ENCODE measurements around the gene GFPT2.

GFPT2 gene

GRCh38 chr5:180333661-180334060 lies 19.5 kb downstream of the GFPT2 start:
- DNase-seq (ENCODE audit: low read depth in 2 of 2) = no peak

DNA sequence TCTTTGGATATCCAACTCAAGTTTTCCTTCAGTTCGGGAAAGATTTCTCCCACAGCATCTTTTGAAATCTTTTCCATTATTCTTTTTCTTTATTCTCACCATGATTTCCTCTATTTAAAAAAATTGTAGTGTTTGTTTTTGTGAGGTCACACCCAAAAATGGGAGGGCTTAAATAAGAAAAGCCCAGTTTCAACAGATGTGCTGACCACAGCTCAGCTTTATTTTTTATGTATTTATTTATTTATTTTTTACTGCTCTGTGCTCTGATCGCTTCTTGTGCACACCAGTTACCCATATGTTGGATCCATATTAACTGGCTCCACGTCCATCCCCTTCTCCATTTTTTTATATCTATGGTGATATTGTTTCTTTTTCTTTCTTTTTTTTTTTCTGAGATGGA lies 20.3 kb downstream of the GFPT2 start:
- DNase-seq (ENCODE audit: low read depth in 2 of 2) = no peak

DNA sequence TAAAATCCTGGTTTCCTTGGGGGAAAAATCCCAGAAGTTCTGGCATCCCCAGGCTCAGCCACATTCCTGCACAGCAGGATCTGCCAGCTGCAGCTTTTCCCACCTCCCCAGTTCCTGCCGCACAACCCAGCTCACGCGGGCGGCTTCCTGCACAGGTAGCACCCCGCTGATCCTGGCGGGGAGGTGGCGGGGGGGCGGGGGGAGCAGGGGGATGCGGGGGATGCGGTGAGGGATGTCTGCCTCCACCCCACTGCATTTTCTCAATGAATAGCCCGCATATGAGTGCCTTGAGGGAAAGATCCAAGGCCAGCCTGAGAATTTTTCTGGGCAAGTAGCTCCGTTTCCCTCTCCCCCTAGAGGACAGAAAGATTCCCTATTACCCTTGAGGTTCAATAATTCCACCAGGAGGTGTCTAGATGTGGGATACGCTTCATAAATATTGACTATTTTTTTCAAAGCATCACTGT lies 21.1 kb downstream of the GFPT2 start:
- DNase-seq (ENCODE audit: low read depth in 2 of 2) = no peak

DNA sequence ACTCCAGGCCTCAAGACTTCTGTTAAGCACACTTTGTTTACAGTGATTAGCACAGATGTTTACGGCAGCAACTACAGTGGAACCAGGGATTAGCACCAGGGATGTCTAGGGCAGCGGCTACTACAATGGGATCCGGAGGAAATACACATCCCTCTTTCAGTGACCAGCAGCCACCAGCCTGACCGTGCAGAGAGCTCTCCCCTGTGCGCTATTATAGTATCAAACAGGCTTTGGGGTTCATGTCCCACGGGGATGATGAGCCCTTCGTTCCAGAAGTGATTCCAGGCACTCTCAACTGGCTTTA lies 21.5 kb downstream of the GFPT2 start:
- no peak for DNase-seq (ENCODE audit: low read depth in 2 of 2)

DNA sequence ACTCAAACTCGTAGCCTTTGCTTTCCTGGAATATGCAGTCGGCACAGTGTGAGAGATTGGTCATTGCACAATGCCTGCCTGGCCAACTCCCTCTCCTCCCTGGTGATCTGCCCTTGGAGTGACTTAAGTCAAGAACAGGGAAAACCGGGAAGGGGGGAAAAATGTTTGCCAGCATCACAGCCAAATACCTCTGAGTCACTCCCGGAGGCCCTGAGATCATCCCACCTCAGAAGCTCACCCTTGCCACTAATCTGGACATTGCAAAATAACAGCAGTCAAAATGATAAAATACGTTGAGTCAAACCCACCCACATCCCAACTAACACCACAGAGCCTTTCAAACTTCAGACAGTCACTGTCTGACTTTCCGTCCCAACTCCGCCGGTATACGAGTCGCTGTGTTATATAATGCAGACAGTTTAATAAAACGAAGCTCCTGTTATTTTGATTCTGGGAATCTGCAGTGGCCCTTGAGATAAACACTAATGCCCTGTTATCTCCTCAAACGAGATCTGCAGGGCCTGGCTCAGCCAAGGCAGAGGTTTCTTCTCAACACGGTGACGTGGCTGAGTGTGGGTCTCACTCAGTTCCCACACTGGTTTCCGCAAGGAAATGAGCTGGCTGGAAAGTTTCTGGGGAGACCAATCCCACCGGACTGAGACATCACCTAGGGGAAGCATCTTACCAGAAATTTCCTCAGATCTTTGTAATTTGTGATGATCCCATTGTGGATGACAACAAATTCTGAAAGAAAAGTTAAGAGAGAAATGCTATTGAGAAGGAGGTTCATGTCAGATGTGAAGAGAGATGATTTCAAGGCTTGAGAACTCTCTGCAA lies 22.1 kb downstream of the GFPT2 start:
- no peak for DNase-seq (ENCODE audit: low read depth in 2 of 2)

- no peak for DNase-seq (ENCODE audit: low read depth in 2 of 2)
Measured at GRCh38 chr5:180330270-180330648, 22.9 kb downstream of the GFPT2 start.

DNA sequence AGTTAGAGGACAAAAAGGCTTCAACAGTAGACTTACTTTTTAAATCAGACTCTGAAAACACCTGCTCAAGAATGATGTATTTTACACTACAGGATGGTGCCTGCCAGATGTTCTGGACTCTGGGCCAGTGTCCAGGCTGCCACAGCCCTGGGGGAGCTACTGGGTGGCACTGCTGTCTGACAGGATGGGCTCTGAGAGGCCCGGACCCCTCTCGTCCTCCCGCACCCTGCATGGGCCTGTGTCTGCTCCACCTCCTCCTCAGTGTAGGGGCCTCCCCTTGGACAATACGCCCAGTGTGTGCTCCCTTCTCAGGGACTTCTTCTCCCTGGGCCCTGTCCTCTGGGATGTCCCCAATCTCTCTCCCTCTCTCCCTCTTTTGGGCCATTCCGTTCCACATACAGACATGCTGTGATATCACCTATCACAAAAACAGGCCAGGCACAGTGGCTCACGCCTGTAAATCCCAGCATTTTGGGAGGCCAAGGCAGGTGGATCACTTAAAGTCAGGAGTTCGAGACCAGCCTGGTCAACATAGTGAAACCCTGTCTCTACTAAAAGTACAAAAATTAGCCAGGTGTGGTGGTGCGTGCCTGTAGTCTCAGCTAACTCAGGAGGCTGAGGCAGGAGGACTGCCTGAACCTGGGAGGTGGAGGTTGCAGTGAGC lies 23.4 kb downstream of the GFPT2 start:
- no peak for DNase-seq (ENCODE audit: low read depth in 2 of 2)

- DNase-seq (ENCODE audit: low read depth in 2 of 2) = no peak
Measured at GRCh38 chr5:180329138-180329435, 24.0 kb downstream of the GFPT2 start.

- DNase-seq (ENCODE audit: low read depth in 2 of 2) = peak; percentile 58 to 78
Measured at GRCh38 chr5:180328296-180329137, 24.6 kb downstream of the GFPT2 start.

- DNase-seq (ENCODE audit: low read depth in 2 of 2) = no peak
Measured at GRCh38 chr5:180326989-180327565, 26.1 kb downstream of the GFPT2 start.

DNA sequence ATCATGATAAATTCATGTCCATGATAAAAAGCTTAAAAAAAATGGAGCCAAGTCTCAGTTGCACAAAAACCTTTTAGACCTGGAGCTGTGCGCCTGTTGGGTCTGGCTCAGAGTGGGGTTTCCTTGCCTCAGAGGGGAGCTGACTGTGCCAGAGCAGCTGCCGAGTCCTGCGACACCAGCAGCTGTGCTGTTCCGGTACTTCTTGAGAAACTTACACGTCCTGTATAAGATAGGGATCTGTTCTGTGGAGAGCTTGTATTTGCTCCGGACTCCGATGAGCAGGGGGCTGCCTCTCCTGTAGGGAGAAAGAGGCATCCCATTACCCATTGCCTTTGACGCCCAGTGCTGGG lies 28.6 kb downstream of the GFPT2 start:
- DNase-seq (ENCODE audit: low read depth in 2 of 2) = no peak

DNA sequence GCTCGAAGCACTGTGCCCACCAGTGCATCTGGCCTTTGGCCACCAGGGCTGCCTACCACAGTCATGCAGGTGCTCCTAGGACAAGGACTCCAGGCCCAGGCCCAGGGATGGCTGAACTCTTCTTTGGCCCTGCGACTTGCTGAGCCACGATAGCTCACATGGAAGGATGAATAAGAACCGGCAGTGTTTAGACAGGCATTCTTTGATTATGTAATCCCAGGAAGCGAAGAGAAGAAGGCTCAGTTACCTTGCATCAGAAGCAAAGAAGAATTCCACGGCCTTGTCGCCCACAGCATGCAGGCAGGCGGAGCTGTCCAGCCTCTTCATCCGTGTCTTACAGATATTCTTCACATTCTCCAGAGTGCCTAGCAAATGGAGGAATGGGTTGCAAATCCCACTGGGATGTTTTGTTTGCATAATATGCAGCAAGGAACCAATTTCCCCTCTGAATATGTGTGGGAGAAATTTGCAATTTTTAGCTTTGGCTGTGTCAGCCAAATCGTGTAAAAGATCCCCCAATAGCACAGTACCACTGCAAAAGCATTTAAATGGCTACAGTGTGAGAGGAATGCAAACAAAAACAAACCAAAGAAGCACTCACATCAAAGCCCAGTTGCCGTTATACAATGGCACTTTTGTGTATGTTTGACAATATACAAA lies 29.1 kb downstream of the GFPT2 start:
- no peak for DNase-seq (ENCODE audit: low read depth in 2 of 2)

- no peak for DNase-seq (ENCODE audit: low read depth in 2 of 2)
Measured at GRCh38 chr5:180323160-180323559, 30.0 kb downstream of the GFPT2 start.

- no peak for DNase-seq (ENCODE audit: low read depth in 2 of 2)
Measured at GRCh38 chr5:180318456-180319089, 34.6 kb downstream of the GFPT2 start.

DNA sequence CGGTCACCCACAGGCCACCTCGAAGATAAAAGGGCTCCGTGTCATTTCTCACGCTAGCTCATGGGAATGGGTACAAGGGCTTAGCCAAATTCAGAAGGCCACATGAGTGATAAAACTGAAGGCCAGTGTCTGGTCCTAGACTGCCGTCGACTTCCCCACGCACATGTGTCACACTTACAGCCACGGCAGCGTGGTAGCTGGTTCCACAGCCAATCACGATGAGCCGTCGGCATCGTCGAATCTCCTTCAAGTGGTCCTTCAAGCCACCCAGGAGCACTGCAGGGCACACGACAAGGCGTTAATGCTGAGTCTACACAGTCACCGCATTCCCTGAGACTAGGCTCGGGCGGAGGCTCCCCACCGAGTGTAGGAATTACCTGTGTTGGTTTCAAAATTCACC lies 36.5 kb downstream of the GFPT2 start:
- no peak for DNase-seq (ENCODE audit: low read depth in 2 of 2)

- DNase-seq (ENCODE audit: low read depth in 2 of 2) = peak; percentile 52 to 69
Measured at GRCh38 chr5:180315762-180316212, 37.3 kb downstream of the GFPT2 start.

DNA sequence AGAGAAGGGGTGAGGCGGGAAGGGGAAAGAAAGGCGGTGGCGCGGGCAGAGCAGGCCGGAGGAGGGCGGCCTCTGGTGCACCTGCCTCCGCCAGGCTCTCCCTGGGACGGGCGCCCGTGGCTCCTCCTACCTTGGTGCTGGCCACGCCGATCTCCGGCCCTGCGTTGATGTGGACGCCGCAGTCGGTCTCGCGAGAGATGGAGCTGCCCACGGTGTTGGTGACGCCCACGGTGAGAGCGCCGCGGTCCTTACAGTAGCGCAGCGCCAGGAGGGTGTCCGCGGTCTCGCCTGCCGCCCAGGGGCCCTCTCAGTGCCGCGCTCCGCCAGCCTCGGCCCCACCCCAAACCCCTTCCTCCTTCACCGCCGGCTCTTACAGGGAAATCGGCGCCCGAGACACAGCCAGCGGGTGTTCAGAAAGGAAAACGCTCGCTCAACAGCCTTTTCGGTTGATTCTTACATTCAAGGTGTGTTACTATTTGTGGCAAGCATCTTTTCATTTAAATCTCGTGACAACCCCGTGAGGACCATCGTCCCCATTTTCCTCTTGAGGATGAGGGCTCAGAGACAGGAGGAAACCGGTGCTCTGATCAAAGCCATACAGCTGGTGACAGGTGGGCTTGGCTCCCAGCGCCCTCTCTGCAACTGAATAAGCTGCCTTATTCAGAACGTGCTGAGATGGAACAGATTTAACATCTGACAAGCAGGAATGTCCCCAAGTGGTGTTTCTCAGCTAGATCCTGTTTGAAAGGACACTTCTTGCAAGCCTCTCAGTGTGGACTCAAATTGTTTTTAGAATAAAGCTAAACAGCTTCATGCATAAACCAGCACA lies 39.2 kb downstream of the GFPT2 start:
- DNase-seq (ENCODE audit: low read depth in 2 of 2) = peak in 1 of 2 donors; percentile 34

GRCh38 chr5:180311216-180311615 lies 41.9 kb downstream of the GFPT2 start:
- no peak for DNase-seq (ENCODE audit: low read depth in 2 of 2)

- DNase-seq (ENCODE audit: low read depth in 2 of 2) = no peak
Measured at GRCh38 chr5:180306796-180307195, 46.3 kb downstream of the GFPT2 start.

GRCh38 chr5:180305481-180305880 lies 47.7 kb downstream of the GFPT2 start:
- no peak for DNase-seq (ENCODE audit: low read depth in 2 of 2)
